ENCODE measurements around the gene WDR44. TPM values are rescaled to one million over a fixed set of nuclear protein-coding genes. Genes with fewer than 3 reads are reported as not detected.

WDR44 gene
- total RNA-seq, 1 experiment from 2014 or later: 22.3 TPM

GRCh38 chrX:118325453-118325852 is 20.5 kb upstream of the WDR44 start:
- H3K4me1 ChIP-seq (ENCODE audit: control insufficient read depth, insufficient read depth, low read length): no peaks in the 10 kb centered on the region
- H3K36me3 ChIP-seq (ENCODE audit: control insufficient read depth, insufficient read depth, low read length): no peaks in the 10 kb centered on the region
- ATAC-seq (peak; percentile 66; the same call in 1 of the 2 replicates), DNase-seq (ENCODE audit: low read depth, low spot score) (no peak)
- H3K4me3 ChIP-seq (ENCODE audit: low read depth in 2 of 2, low read length in 2 of 2): no peak overlapping the region
- no peak for TF ChIP-seq POLR2AphosphoS5 (IDR thresholded peaks at IDR 0.05; ENCODE audit: low read depth, low read length)
- TF ChIP-seq CTCF (IDR thresholded peaks at IDR 0.05): peak; percentile 62; the same call in 1 of the 2 replicates
- BruUV-seq (replicated peaks): no TSS peak
- H3K27me3 ChIP-seq (ENCODE audit: control insufficient read depth, insufficient read depth, low read length): 0 out of 2 replicates have a peak, but pooled peaks cover 2% of the 10 kb centered on the region
- H3K9me3 ChIP-seq (ENCODE audit: control insufficient read depth, insufficient read depth, low read depth, low read length): no peaks in the 10 kb centered on the region
- intact Hi-C loops (cut with micrococcal nuclease; ENCODE audit: unreplicated experiment): no loop called here
- CTCF ChIA-PET: no interaction called here
- POLR2A ChIA-PET: interaction anchor here (0.7 kb wide), 1 partner anchor 422 kb away, joined by 12 read pairs; no protein-coding TSS in a partner anchor
- no peak overlapping the region for H3K27ac ChIP-seq (ENCODE audit: low read length)
- in situ Hi-C loops (cut with HindIII; ENCODE audit: low pct_unique_long_range_greater_than_20kb, low sequenced_read_pairs): no loop called here

- in situ Hi-C loops (cut with HindIII; ENCODE audit: low pct_unique_long_range_greater_than_20kb, low sequenced_read_pairs): no loop called here
- H3K27me3 ChIP-seq (ENCODE audit: control insufficient read depth, insufficient read depth, low read length): peaks cover 5% of the 10 kb centered on the region; the same call in 1 of the 2 replicates
- ATAC-seq: no peak
- CTCF ChIA-PET: no interaction called here
- no peaks in the 10 kb centered on the region for H3K36me3 ChIP-seq (ENCODE audit: control insufficient read depth, insufficient read depth, low read length)
- POLR2A ChIA-PET: no interaction called here
- H3K9me3 ChIP-seq (ENCODE audit: control insufficient read depth, insufficient read depth, low read depth, low read length): no peaks in the 10 kb centered on the region
- no peak for TF ChIP-seq CTCF (IDR thresholded peaks at IDR 0.05)
- no peak for TF ChIP-seq POLR2AphosphoS5 (IDR thresholded peaks at IDR 0.05; ENCODE audit: low read depth, low read length)
- TF ChIP-seq REST (IDR thresholded peaks at IDR 0.05; ENCODE audit: insufficient read depth in 1 of 2, low read depth in 2 of 2, low read length in 1 of 2): no peak
- TF ChIP-seq SIN3A (IDR thresholded peaks at IDR 0.05; ENCODE audit: borderline replicate concordance, insufficient read depth, low read depth, low read length): no peak
- no peak for TF ChIP-seq TCF7L2 (IDR thresholded peaks at IDR 0.05; ENCODE audit: low read depth, low read length)
- BruUV-seq (replicated peaks): no TSS peak
- no peak overlapping the region for H3K4me3 ChIP-seq (ENCODE audit: low read depth in 2 of 2, low read length in 2 of 2)
- H3K4me1 ChIP-seq (ENCODE audit: control insufficient read depth, insufficient read depth, low read length): no peaks in the 10 kb centered on the region
- DNase-seq (ENCODE audit: low read depth, low spot score): no peak
- intact Hi-C loops (cut with micrococcal nuclease; ENCODE audit: unreplicated experiment): no loop called here
- no peak overlapping the region for H3K27ac ChIP-seq (ENCODE audit: low read length)
Measured at GRCh38 chrX:118329175-118329574, 16.7 kb upstream of the WDR44 start.
